Thymus (tissue), 11 donors: ENCODE measurements around the gene GRHL1. TPM values are rescaled to one million over a fixed set of nuclear protein-coding genes. Genes with fewer than 3 reads are reported as not detected.
"Not testable (repeated sequence)": the region's sequence is repeated elsewhere in the genome, so short reads cannot be mapped to it uniquely, and the experiment has no call there.

Experiments used
- DNase-seq, 9 donors: peaks; one replicate each; pipeline ENCODE4 v3.0.0-alpha.2; 2013; ENCODE audit warnings: low spot score in 9 of 9, low read depth in 6 of 9, missing footprints in 1 of 9
- H3K27ac ChIP-seq, 2 donors: one replicate each; pipeline ENCODE4 v1.5.1; 2013; ENCODE audit warnings: control low read depth in 1 of 2, low read depth in 1 of 2, low read length in 1 of 2, mild to moderate bottlenecking in 1 of 2, moderate library complexity in 1 of 2
- H3K27me3 ChIP-seq, 2 donors: one replicate each; pipeline ENCODE4 v1.5.1; 2013; ENCODE audit warnings: low read length in 1 of 2; ENCODE audit not compliant: control insufficient read depth in 2 of 2, insufficient read depth in 1 of 2
- H3K36me3 ChIP-seq, 2 donors: one replicate each; pipeline ENCODE4 v1.5.1; 2013; ENCODE audit warnings: low read length in 1 of 2, mild to moderate bottlenecking in 1 of 2, moderate library complexity in 1 of 2; ENCODE audit not compliant: control insufficient read depth in 2 of 2, insufficient read depth in 2 of 2
- H3K4me1 ChIP-seq, 2 donors: one replicate each; pipeline ENCODE4 v1.5.1; 2013; ENCODE audit warnings: low read length in 2 of 2; ENCODE audit not compliant: control insufficient read depth in 2 of 2, insufficient read depth in 2 of 2
- H3K4me3 ChIP-seq, 2 donors: one replicate each; pipeline ENCODE4 v1.5.1; 2013; ENCODE audit warnings: low read length in 2 of 2, control low read depth in 1 of 2, mild to moderate bottlenecking in 1 of 2
- H3K9me3 ChIP-seq, 2 donors: one replicate each; pipeline ENCODE4 v1.5.1; 2013; ENCODE audit warnings: low read length in 1 of 2, mild to moderate bottlenecking in 1 of 2; ENCODE audit not compliant: control insufficient read depth in 2 of 2, insufficient read depth in 1 of 2
- WGBS: extraction: QIAGEN DNeasy Blood & Tissue Kit; methylation state at CpG from one replicate; pipeline ENCODE4 v1.1.7; 2013; 5-methylcytosine and 5-hydroxymethylcytosine counted together
- polyA plus RNA-seq: library from polyadenylated mRNA; stranded (reverse); fragments of 200-250 nt; gene quantifications from one replicate; pipeline ENCODE4 v1.2.3, GENCODE V29; 2013
- total RNA-seq: library from RNA; stranded (reverse); fragments of 120-200 nt; gene quantifications from one replicate; pipeline ENCODE4 v1.2.4, GENCODE V29; 2013
- donor health status: healthy.

GRHL1 gene
- total and polyA plus RNA-seq, 2 donors = 1.2 to 7.9 TPM

GRCh38 chr2:10008809-10009176, 57.3 kb downstream of the GRHL1 start:
- H3K27me3 ChIP-seq = peaks cover 4 to 41% of the 10 kb centered on the region in 2 donors
- H3K27ac ChIP-seq = no peak overlapping the region
- peaks cover 9 to 39% of the 10 kb centered on the region in 2 donors for H3K9me3 ChIP-seq
- no peaks in the 10 kb centered on the region for H3K4me1 ChIP-seq
- no peak for DNase-seq
- no peaks in the 10 kb centered on the region for H3K36me3 ChIP-seq
- WGBS = 95% methylated on average over 9 of the region's 9 CpGs
- no peak overlapping the region for H3K4me3 ChIP-seq

- Histone ChIP-seq H3K4me3 (no peak overlapping the region), H3K27ac (no peak overlapping the region), H3K9me3 (peaks cover 10 to 45% of the 10 kb centered on the region in 2 donors), H3K4me1 (no peaks in the 10 kb centered on the region), H3K36me3 (no peaks in the 10 kb centered on the region), H3K27me3 (peaks cover 4 to 41% of the 10 kb centered on the region in 2 donors)
- 93% methylated on average over 19 of the region's 19 CpGs for WGBS
- DNase-seq = no peak
These were observed 57.8 kb downstream of the GRHL1 start for GRCh38 chr2:10009271-10009810.

- DNase-seq = no peak
- H3K36me3 ChIP-seq = no peaks in the 10 kb centered on the region
- WGBS = 93% methylated on average over 36 of the region's 36 CpGs
- no peak overlapping the region for H3K27ac ChIP-seq
- H3K9me3 ChIP-seq = peaks cover 12 to 52% of the 10 kb centered on the region in 2 donors
- no peak overlapping the region for H3K4me3 ChIP-seq
- peaks cover 4 to 41% of the 10 kb centered on the region in 2 donors for H3K27me3 ChIP-seq
- no peaks in the 10 kb centered on the region for H3K4me1 ChIP-seq
These were observed 58.6 kb downstream of the GRHL1 start for GRCh38 chr2:10009811-10010781.

- DNase-seq = not testable (repeated sequence)
These were observed 59.5 kb downstream of the GRHL1 start for GRCh38 chr2:10010861-10011605.

GRCh38 chr2:10011606-10012325, 60.3 kb downstream of the GRHL1 start:
- H3K27ac ChIP-seq, H3K4me3 ChIP-seq, H3K4me1 ChIP-seq, H3K36me3 ChIP-seq, DNase-seq: not testable (repeated sequence)
- WGBS = 97% methylated on average over 61 of the region's 61 CpGs
- Histone ChIP-seq H3K27me3 (peaks cover 4 to 25% of the 10 kb centered on the region in 2 donors), H3K9me3 (peaks cover 13 to 45% of the 10 kb centered on the region in 2 donors)

More at GRCh38 chr2:10010861-10011605, 59.5 kb downstream of the GRHL1 start:
- Histone ChIP-seq H3K9me3 (peaks cover 13 to 47% of the 10 kb centered on the region in 2 donors), H3K27me3 (peaks cover 4 to 32% of the 10 kb centered on the region in 2 donors)
- WGBS = 98% methylated on average over 52 of the region's 52 CpGs
- not testable (repeated sequence) for H3K4me3 ChIP-seq, H3K36me3 ChIP-seq, H3K27ac ChIP-seq, H3K4me1 ChIP-seq

GRCh38 chr2:10012366-10012962, 61.0 kb downstream of the GRHL1 start:
- not testable (repeated sequence) for H3K4me3 ChIP-seq, H3K36me3 ChIP-seq, DNase-seq, H3K27ac ChIP-seq, H3K4me1 ChIP-seq
- peaks cover under 1 to 19% of the 10 kb centered on the region in 2 donors for H3K27me3 ChIP-seq
- 98% methylated on average over 37 of the region's 37 CpGs for WGBS
- peaks cover 13 to 45% of the 10 kb centered on the region in 2 donors for H3K9me3 ChIP-seq

- Histone ChIP-seq H3K4me1 (no peaks in the 10 kb centered on the region), H3K27me3 (peaks cover 0 to 14% of the 10 kb centered on the region in 2 donors), H3K4me3 (no peak overlapping the region), H3K9me3 (peaks cover 13 to 45% of the 10 kb centered on the region in 2 donors), H3K27ac (no peak overlapping the region), H3K36me3 (no peaks in the 10 kb centered on the region)
- DNase-seq = no peak
- 96% methylated on average over 29 of the region's 29 CpGs for WGBS
These were observed 61.5 kb downstream of the GRHL1 start for GRCh38 chr2:10012963-10013461.

GRCh38 chr2:10013651-10014417, 62.3 kb downstream of the GRHL1 start:
- not testable (repeated sequence) for DNase-seq, H3K27ac ChIP-seq, H3K27me3 ChIP-seq, H3K36me3 ChIP-seq, H3K4me3 ChIP-seq, H3K4me1 ChIP-seq
- 99% methylated on average over 43 of the region's 43 CpGs for WGBS
- peaks cover 13 to 45% of the 10 kb centered on the region in 2 donors for H3K9me3 ChIP-seq
